PC-3 (cell line): Measurements from ENCODE around the gene ANAPC2. TPM values are rescaled to one million over a fixed set of nuclear protein-coding genes. Genes with fewer than 3 reads are reported as not detected.

ENCODE experiments used
- ATAC-seq: fragments of 200-7000 bp; cut with Tn5 transposase; 2 replicates; pipeline ENCODE4 v1.9.1; 2020; ENCODE audit warnings: mild to moderate bottlenecking, moderate library complexity
- BruUV-seq: library from RNA; stranded (reverse); fragments of 400-500 nt; replicated peaks from 2 replicates; lab custom pipeline; 2021; lab: Mats Ljungman, UMichigan
- CTCF ChIA-PET: fragments of 300-600 bp; sonication (Branson Sonifier 250); formaldehyde crosslinking; loops from one replicate; lab custom pipeline; 2022; ENCODE audit warnings: antibody characterized with exemption; lab: Charles Lee
- POLR2A ChIA-PET: fragments of 300-600 bp; sonication (Branson Sonifier 250); formaldehyde crosslinking; loops from one replicate; lab custom pipeline; 2022; ENCODE audit warnings: antibody characterized with exemption; ENCODE audit not compliant: unreplicated experiment; lab: Charles Lee
- DNase-seq: peaks from one replicate; pipeline ENCODE4 v3.0.0-alpha.2; 2015
- H2AFZ ChIP-seq: fragments of 300-600 bp; sonication (generic); 2 replicates; pipeline ENCODE4 v1.6.0; 2016; ENCODE audit warnings: antibody characterized with exemption, low read length
- H3F3A ChIP-seq: fragments of 300-600 bp; sonication (generic); one replicate; pipeline ENCODE4 v1.6.0; 2017; ENCODE audit warnings: antibody characterized with exemption, low read length, control low read depth, mild to moderate bottlenecking; ENCODE audit not compliant: unreplicated experiment
- H3K27ac ChIP-seq: fragments of 300-600 bp; sonication (generic); 2 replicates; pipeline ENCODE4 v1.5.1; 2016; ENCODE audit warnings: mild to moderate bottlenecking, low read length
- H3K27me3 ChIP-seq: fragments of 300-600 bp; sonication (generic); 2 replicates; pipeline ENCODE4 v1.6.1; 2016; ENCODE audit warnings: low read length, mixed read lengths
- H3K36me3 ChIP-seq: fragments of 300-600 bp; sonication (generic); 2 replicates; pipeline ENCODE4 v1.6.1; 2016; ENCODE audit warnings: low read depth, mixed run types, low read length, mixed read lengths
- H3K4me1 ChIP-seq: fragments of 300-600 bp; sonication (generic); 2 replicates; pipeline ENCODE4 v1.5.1; 2016; ENCODE audit warnings: low read length; ENCODE audit not compliant: insufficient read depth
- H3K4me2 ChIP-seq: fragments of 300-600 bp; sonication (generic); 2 replicates; pipeline ENCODE4 v1.6.0; 2016; ENCODE audit warnings: low read length
- H3K4me3 ChIP-seq: fragments of 300-600 bp; sonication (generic); 2 replicates; pipeline ENCODE4 v1.5.1; 2016; ENCODE audit warnings: mild to moderate bottlenecking, low read length, mixed read lengths
- H3K79me2 ChIP-seq: fragments of 300-600 bp; sonication (generic); 2 replicates; pipeline ENCODE4 v1.6.1; 2017; ENCODE audit warnings: low read length, mixed read lengths
- H3K9ac ChIP-seq: fragments of 300-600 bp; sonication (generic); 2 replicates; pipeline ENCODE4 v1.6.0; 2016; ENCODE audit warnings: mild to moderate bottlenecking, low read length
- H3K9me2 ChIP-seq: fragments of 300-600 bp; sonication (generic); replicated peaks from 2 replicates; pipeline ENCODE4 v1.6.1; 2016; ENCODE audit warnings: mixed run types, low read length, mixed read lengths
- H3K9me3 ChIP-seq: fragments of 300-600 bp; sonication (generic); 2 replicates; pipeline ENCODE4 v1.6.1; 2016; ENCODE audit warnings: low read length, mixed read lengths
- H4K20me1 ChIP-seq: fragments of 300-600 bp; sonication (generic); 2 replicates; pipeline ENCODE4 v1.6.1; 2016; ENCODE audit warnings: low read length, mixed read lengths
- CTCF ChIP-seq: fragments of 300-600 bp; sonication (generic); conservative IDR thresholded peaks from 2 replicates; pipeline ENCODE4 v1.5.1; 2017; ENCODE audit warnings: antibody characterized with exemption, low read depth, mild to moderate bottlenecking, low read length
- EZH2 ChIP-seq: fragments of 300-600 bp; sonication (generic); IDR thresholded peaks from one replicate; pipeline ENCODE4 v1.6.1; 2017; ENCODE audit warnings: antibody characterized with exemption, mild to moderate bottlenecking, low read length; ENCODE audit not compliant: unreplicated experiment
- EZH2phosphoT487 ChIP-seq: fragments of 300-600 bp; sonication (generic); IDR thresholded peaks from 2 replicates; pipeline ENCODE4 v1.6.1; 2018; ENCODE audit warnings: mild to moderate bottlenecking, antibody characterized with exemption, low read length, borderline replicate concordance
- intact Hi-C: fragments of 100-400 bp; cut with micrococcal nuclease; formaldehyde crosslinking; loops from 2 replicates; pipeline ENCODE4 v1.9.0; 2023
- total RNA-seq: library from RNA; depleted of rRNA; stranded (reverse); fragments of >200 nt; gene quantifications from 2 replicates; pipeline ENCODE4 v1.2.3, GENCODE V29; 2014

Gene ANAPC2
- total RNA-seq, 1 experiment from 2014 or later: 21.6 TPM

GRCh38 chr9:137189297-137190295 lies 1.2 kb upstream of the ANAPC2 start:
- no peak for DNase-seq
- ChIA-PET CTCF (interaction anchor here (1.0 kb wide), 2 partner anchors 9 to 38 kb away, joined by 3 to 4 read pairs; partner anchors contain the start of gene RNF224), POLR2A (interaction anchor here (0.6 to 0.8 kb wide), 3 partner anchors 9 to 51 kb away, joined by 3 to 19 read pairs (median 4); partner anchors contain the start of gene TUBB4B)
- TSS peak; percentile 78 for BruUV-seq
- H3K9ac ChIP-seq: peak overlapping the region; percentile 93
- peaks cover 27% of the 10 kb centered on the region for H3K4me1 ChIP-seq
- no peaks in the 10 kb centered on the region for H3K9me2 ChIP-seq
- intact Hi-C loops: loop anchor here (2.0 to 5.0 kb wide), 2 partner anchors 38 to 39 kb away; partner anchors contain the start of genes CYSRT1 and RNF224
- peak overlapping the region; percentile 92 for H3K27ac ChIP-seq
- H3K36me3 ChIP-seq: no peaks in the 10 kb centered on the region
- peaks cover 11% of the 10 kb centered on the region for H4K20me1 ChIP-seq
- H3K9me3 ChIP-seq: no peaks in the 10 kb centered on the region
- H2AFZ ChIP-seq: no peak overlapping the region
- no peaks in the 10 kb centered on the region for H3K27me3 ChIP-seq
- peak; percentile 4; the same call in 1 of the 2 replicates for ATAC-seq
- H3K79me2 ChIP-seq: peaks cover 40% of the 10 kb centered on the region
- peak overlapping the region; percentile 99 for H3K4me3 ChIP-seq
- TF ChIP-seq EZH2phosphoT487: no peak
- TF ChIP-seq CTCF: no peak
- TF ChIP-seq EZH2: no peak
- H3K4me2 ChIP-seq: peak overlapping the region; percentile 96
- no peaks in the 10 kb centered on the region for H3F3A ChIP-seq

- H2AFZ ChIP-seq: peak overlapping the region; percentile 86
- intact Hi-C loops: loop anchor here (2.0 to 5.0 kb wide), 2 partner anchors 37 to 39 kb away; partner anchors contain the start of genes CYSRT1 and RNF224
- peak overlapping the region; percentile 96 for H3K4me2 ChIP-seq
- peaks cover 25% of the 10 kb centered on the region for H3K4me1 ChIP-seq
- no peaks in the 10 kb centered on the region for H3F3A ChIP-seq
- no peaks in the 10 kb centered on the region for H3K9me2 ChIP-seq
- peak overlapping the region; percentile 93 for H3K9ac ChIP-seq
- ChIA-PET POLR2A (no interaction called here), CTCF (no interaction called here)
- peak overlapping the region; percentile 99 for H3K4me3 ChIP-seq
- ATAC-seq (peak; percentile 2; the same call in 1 of the 2 replicates), DNase-seq (no peak)
- H3K9me3 ChIP-seq: no peaks in the 10 kb centered on the region
- H4K20me1 ChIP-seq: peaks cover 11% of the 10 kb centered on the region
- H3K79me2 ChIP-seq: peaks cover 40% of the 10 kb centered on the region
- TF ChIP-seq EZH2phosphoT487 (no peak), EZH2 (no peak), CTCF (no peak)
- TSS peak; percentile 74 for BruUV-seq
- no peaks in the 10 kb centered on the region for H3K27me3 ChIP-seq
- peak overlapping the region; percentile 92; the same call in 1 of the 2 replicates for H3K27ac ChIP-seq
- no peaks in the 10 kb centered on the region for H3K36me3 ChIP-seq
Measured at GRCh38 chr9:137188086-137188489, 272 bp downstream of the ANAPC2 start.
